Right lobe of liver (tissue), 4 donors: ENCODE measurements around the gene SAP30.

Source experiments
- CTCF ChIP-seq, 4 donors: fragments of 200-600 bp in 3 of 4; fragments of 450-650 bp in 1 of 4; IDR thresholded peaks; one replicate each; pipeline versions ENCODE4 v1.5.1 to v1.8.0; 2016 to 2022; ENCODE audit warnings: antibody characterized with exemption in 4 of 4, mild to moderate bottlenecking in 2 of 4
- POLR2A ChIP-seq: fragments of 450-650 bp; IDR thresholded peaks from one replicate; pipeline ENCODE4 v1.6.1; 2017; ENCODE audit warnings: antibody characterized with exemption, mild to moderate bottlenecking
- donor health status: DM: no; HTN: no; CAD: no.
- donor health status: DM: no; HTN: no; CAD: no.
- donor health status: DM: no; HTN: yes; CAD: no.

- TF ChIP-seq POLR2A: no peak
- no peak for TF ChIP-seq CTCF (IDR thresholded peaks at IDR 0.05)
Observed at GRCh38 chr4:173398779-173399415, 28.1 kb downstream of the SAP30 start, which contains the start of gene SCRG1.
